ENCODE data around the gene AKR1C2. TPM values are rescaled to one million over a fixed set of nuclear protein-coding genes. Genes with fewer than 3 reads are reported as not detected.

The AKR1C2 gene
- total RNA-seq, 1 donor from 2014 or later = 4.4 TPM

DNA sequence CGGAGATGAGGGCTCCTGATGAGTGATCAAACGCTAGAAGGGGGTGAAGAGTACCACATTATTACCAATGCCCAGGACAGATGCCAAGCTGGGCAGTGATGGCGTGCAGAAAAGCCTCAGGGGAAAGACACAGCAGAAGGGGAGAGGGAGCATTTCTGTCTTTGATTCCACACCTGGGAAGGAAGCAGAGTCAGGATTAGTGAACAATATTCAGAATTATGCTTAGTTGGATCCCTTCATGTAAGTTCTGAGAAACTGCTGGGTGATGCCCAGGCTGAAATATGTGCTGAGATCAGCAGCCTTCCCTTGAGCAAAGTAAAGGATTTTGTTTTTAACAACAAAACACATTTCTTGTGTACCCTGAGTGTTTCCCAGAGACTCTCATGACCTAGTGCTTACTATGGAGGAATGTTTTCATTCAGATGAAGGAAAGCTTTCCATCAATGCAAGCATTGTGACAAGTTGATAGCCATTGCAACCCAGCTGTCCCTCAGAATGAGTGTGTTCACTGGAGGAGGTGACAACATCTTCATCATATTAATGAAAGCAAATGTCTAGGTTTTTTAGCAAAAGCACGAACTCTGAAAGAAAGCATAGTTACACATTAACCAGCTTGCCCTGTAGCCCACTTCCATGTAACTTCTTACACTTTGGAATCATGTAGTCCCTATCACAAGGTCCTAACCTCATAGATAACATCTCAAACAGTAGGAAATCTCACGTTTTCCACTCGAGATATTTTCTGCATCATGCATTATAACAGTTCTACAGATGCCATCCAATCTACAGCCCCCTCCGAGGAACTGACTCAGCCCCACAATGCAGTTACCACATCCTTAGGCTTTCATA, 64.2 kb downstream of the AKR1C2 start:
- DNase-seq (ENCODE audit: low read depth) = no peak

More for the DNA sequence above, 64.2 kb downstream of the AKR1C2 start:
- H3K4me3 ChIP-seq (ENCODE audit: low read depth, low read length) = no peak overlapping the region
- TF ChIP-seq, protein P1, sequence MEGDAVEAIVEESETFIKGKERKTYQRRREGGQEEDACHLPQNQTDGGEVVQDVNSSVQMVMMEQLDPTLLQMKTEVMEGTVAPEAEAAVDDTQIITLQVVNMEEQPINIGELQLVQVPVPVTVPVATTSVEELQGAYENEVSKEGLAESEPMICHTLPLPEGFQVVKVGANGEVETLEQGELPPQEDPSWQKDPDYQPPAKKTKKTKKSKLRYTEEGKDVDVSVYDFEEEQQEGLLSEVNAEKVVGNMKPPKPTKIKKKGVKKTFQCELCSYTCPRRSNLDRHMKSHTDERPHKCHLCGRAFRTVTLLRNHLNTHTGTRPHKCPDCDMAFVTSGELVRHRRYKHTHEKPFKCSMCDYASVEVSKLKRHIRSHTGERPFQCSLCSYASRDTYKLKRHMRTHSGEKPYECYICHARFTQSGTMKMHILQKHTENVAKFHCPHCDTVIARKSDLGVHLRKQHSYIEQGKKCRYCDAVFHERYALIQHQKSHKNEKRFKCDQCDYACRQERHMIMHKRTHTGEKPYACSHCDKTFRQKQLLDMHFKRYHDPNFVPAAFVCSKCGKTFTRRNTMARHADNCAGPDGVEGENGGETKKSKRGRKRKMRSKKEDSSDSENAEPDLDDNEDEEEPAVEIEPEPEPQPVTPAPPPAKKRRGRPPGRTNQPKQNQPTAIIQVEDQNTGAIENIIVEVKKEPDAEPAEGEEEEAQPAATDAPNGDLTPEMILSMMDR (conservative IDR thresholded peaks at IDR 0.05; ENCODE audit: low read depth, low read length) = no peak

Other genes with a start within 250 kb of the AKR1C2 start
- gene AKR1E2, start 177.7 kb downstream of the AKR1C2 start, total RNA-seq = 2.0 and 2.2 TPM in 2 replicates
- gene AKR1C1, start 40.4 kb downstream of the AKR1C2 start, total RNA-seq = 1.0 and 1.6 TPM in 2 replicates
- 2.1 and 2.2 TPM in 2 replicates for gene AKR1C3, start 90.6 kb upstream of the AKR1C2 start, total RNA-seq
- gene AKR1C8, start 181.3 kb upstream of the AKR1C2 start, total RNA-seq = not detected in 2 replicates
- gene AKR1C4, start 193.0 kb upstream of the AKR1C2 start, total RNA-seq = not detected in 2 replicates

Data from epithelial cell of proximal tubule (primary cell).